Epithelial cell of esophagus (primary cell): Measurements from ENCODE around the gene CWF19L1.

Experiments used
- DNase-seq: peaks from one replicate; pipeline ENCODE4 v3.0.0; 2010; ENCODE audit warnings: low read depth
- H3K4me3 ChIP-seq: 2 replicates; pipeline ENCODE4 v1.5.1; 2011; ENCODE audit warnings: mild to moderate bottlenecking, low read length, control low read depth
- TF ChIP-seq, protein P1 (sequence below): IDR thresholded peaks from 2 replicates; pipeline ENCODE4 v1.5.1; 2011; ENCODE audit warnings: low read depth, mild to moderate bottlenecking, low read length, control low read depth, inconsistent platforms; ENCODE audit not compliant: insufficient read depth; ENCODE audit errors: missing control alignments

CWF19L1 gene

DNA sequence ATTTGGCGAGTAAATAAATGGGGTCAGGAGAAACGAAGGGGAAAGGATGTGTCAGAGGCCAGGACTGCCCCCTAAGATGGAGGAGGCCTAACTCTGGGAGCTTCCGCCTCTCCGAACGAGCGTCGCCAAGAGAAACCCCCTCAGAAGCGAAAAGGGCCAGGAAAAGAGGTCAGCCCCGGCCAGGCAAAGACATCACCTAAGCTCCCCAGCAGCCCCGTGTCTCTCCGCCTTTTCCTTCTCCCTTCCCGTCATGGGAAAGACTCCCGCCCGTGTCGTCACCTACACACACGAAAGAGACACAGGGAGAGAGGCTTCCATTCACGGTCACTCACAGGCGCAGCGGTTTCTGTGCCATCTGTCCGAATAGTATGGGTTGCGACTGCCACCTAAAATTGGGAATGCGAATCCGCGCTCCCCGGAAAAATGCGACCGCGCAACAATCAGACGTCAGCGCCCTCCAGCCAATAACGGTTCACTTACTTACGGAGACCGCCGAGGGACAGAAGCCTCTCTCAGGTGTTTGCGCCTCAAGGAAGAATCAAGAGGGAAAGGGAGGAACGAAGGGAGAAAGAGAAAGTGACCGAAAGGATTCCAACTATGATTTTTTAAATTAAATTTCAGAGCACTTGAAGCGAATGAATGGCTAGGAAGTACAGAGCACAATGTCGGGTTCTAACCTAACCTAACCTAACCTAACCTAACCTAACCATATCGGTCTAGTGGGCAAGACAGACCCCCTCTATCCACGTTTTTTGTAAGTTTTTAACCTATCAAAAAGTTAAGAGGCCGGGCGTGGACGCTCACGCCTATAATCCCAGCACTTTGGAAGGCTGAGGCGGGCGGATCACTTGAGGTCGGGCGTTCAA lies at the start of gene CWF19L1:
Gene CWF19L1 (minus strand): TSS at position 400 of the 866 bp plus-strand sequence. CDS start 45 bp downstream, at position 355.
- H3K4me3 ChIP-seq = peak within 1 kb of the TSS; percentile 100
- TF ChIP-seq, protein P1, sequence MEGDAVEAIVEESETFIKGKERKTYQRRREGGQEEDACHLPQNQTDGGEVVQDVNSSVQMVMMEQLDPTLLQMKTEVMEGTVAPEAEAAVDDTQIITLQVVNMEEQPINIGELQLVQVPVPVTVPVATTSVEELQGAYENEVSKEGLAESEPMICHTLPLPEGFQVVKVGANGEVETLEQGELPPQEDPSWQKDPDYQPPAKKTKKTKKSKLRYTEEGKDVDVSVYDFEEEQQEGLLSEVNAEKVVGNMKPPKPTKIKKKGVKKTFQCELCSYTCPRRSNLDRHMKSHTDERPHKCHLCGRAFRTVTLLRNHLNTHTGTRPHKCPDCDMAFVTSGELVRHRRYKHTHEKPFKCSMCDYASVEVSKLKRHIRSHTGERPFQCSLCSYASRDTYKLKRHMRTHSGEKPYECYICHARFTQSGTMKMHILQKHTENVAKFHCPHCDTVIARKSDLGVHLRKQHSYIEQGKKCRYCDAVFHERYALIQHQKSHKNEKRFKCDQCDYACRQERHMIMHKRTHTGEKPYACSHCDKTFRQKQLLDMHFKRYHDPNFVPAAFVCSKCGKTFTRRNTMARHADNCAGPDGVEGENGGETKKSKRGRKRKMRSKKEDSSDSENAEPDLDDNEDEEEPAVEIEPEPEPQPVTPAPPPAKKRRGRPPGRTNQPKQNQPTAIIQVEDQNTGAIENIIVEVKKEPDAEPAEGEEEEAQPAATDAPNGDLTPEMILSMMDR = no peak
- DNase-seq = peak; percentile 92

DNA sequence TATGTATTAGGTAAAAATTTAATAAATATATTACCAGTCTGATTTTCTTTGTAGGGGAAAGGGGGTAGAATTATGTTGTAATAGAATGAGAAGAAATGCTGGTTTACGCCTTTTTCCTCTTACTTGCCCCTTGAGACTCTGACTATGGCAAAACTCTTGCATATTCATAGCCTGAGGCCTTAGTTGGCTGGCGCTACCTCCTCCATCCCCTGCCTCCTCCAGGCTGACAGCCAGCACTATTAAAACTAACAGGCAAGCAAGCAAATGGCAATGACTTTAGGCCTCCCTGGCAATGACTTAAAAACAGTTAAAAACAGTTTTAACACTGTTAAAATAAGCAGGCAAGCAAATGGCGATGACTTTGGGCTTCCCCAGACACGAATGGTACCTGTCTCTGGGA lies 48.2 kb upstream of the CWF19L1 start:
- TF ChIP-seq, protein P1 = no peak
- H3K4me3 ChIP-seq = no peak overlapping the region
- no peak for DNase-seq

DNA sequence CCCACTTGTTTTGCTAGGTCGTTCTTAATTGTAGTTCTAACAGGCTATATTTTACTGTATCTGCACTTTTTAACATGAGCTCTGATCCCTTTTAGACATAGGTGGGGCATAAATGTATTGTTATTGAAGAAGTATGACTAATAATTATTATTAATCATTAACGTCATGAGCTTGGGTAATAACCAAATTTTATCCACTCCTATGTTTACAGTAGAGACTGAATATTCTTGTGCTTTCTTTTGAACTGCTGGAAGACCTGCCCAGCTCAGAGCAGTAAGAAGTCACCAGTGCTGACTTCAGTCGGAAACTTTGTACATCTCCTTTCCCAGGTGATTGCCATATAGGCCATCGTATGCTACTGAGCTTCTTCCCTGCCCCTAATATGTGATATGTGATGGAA lies 43.9 kb upstream of the CWF19L1 start:
- DNase-seq = peak; percentile 55
- H3K4me3 ChIP-seq = no peak overlapping the region
- TF ChIP-seq, protein P1 = no peak

DNA sequence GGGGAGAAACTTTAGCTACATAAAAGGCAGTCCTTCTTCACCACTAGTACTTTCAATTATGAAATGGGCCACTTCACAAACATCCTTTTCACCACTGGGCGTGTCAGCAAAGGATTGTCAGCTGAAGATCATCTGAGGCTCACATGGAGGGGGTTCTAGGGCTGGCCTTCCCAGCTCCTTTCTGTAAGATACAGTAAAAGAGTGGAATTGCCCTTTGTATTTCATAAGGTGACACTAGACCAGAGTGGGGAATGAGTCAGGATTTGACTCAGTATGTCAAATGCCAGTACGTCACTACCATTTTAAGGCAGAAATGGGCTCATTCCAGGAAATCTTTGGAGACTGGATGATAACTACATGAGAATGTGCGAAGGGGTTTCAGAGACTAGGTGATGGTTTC lies 40.2 kb upstream of the CWF19L1 start:
- peak; percentile 56 for DNase-seq
- no peak overlapping the region for H3K4me3 ChIP-seq
- TF ChIP-seq, protein P1 = no peak

DNA sequence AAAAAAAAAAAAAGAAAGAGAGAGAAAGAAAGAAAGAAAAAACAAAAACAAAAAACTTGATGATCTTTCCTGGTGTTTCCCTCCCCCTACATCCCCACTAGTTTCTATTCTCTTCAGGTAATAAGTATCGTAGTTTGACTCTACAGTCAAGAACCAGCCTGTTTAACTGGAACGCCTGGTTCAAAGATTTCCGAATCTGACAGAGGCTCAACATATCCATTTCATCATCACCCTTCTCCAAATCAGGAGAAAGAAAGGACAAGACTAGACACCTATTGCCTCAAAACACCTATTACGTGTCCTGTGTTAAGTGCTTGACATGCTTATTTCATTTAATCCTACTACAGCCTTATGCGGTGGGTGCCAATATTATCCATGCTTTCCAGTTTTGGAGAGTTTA lies 39.4 kb upstream of the CWF19L1 start:
- TF ChIP-seq, protein P1 = no peak
- no peak overlapping the region for H3K4me3 ChIP-seq
- DNase-seq = peak; percentile 80

DNA sequence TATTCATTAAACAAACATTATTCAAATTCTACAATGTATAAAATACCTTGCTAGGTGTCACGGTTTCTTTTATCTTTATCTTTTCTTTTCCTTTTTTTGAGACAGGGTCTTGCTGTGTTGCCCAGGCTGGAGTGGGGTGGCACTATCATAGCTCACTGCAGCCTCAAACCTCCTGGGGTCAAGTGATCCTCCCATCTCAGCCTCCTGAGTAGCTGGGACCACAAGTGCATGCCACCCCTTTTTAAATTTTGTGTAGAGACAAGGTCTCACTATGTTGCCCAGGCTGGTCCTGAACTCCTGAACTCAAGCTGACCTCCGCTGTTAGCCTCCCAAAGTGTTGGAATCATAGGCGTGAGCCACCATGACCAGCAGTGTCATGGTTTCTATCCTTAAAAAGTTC lies 37.0 kb upstream of the CWF19L1 start:
- TF ChIP-seq, protein P1 = no peak
- H3K4me3 ChIP-seq = no peak overlapping the region
- no peak for DNase-seq
